Germinal center (tissue), 1 donor: ENCODE results near the gene FNBP1.
"Not testable (repeated sequence)": the region's sequence is repeated elsewhere in the genome, so short reads cannot be mapped to it uniquely, and the experiment has no call there.

Source experiments
- DNase-seq: peaks from one replicate; pipeline ENCODE4 v3.0.0; 2012; ENCODE audit warnings: mixed read lengths, low spot score

The FNBP1 gene

GRCh38 chr9:130021842-130022241, 21.1 kb downstream of the FNBP1 start:
- not testable (repeated sequence) for DNase-seq

GRCh38 chr9:130021123-130021522, 21.9 kb downstream of the FNBP1 start:
- DNase-seq, result no peak

- no peak for DNase-seq
Observed at GRCh38 chr9:130020618-130021017, 22.4 kb downstream of the FNBP1 start.

- DNase-seq, result no peak
Observed at GRCh38 chr9:130018265-130018664, 24.7 kb downstream of the FNBP1 start.

- not testable (repeated sequence) for DNase-seq
Observed at GRCh38 chr9:130017510-130017909, 25.5 kb downstream of the FNBP1 start.

- no peak for DNase-seq
Observed at GRCh38 chr9:130017076-130017475, 25.9 kb downstream of the FNBP1 start.

GRCh38 chr9:130015353-130016019, 27.5 kb downstream of the FNBP1 start:
- no peak for DNase-seq

- DNase-seq, result no peak
Observed at GRCh38 chr9:130013326-130013725, 29.7 kb downstream of the FNBP1 start.

GRCh38 chr9:130010151-130010988, 32.6 kb downstream of the FNBP1 start:
- no peak for DNase-seq

- not testable (repeated sequence) for DNase-seq
Observed at GRCh38 chr9:130009546-130009945, 33.4 kb downstream of the FNBP1 start.

- DNase-seq, result no peak
Observed at GRCh38 chr9:130008538-130008937, 34.5 kb downstream of the FNBP1 start.

- not testable (repeated sequence) for DNase-seq
Observed at GRCh38 chr9:130006952-130007351, 36.0 kb downstream of the FNBP1 start.

GRCh38 chr9:130003943-130004552, 38.9 kb downstream of the FNBP1 start:
- no peak for DNase-seq

- DNase-seq, result no peak
Observed at GRCh38 chr9:130002320-130002719, 40.7 kb downstream of the FNBP1 start.

- DNase-seq, result no peak
Observed at GRCh38 chr9:130001190-130001589, 41.8 kb downstream of the FNBP1 start.

GRCh38 chr9:129999141-129999510, 43.9 kb downstream of the FNBP1 start:
- DNase-seq, result no peak

GRCh38 chr9:129998491-129999140, 44.4 kb downstream of the FNBP1 start:
- no peak for DNase-seq

- DNase-seq, result not testable (repeated sequence)
Observed at GRCh38 chr9:129997706-129998105, 45.3 kb downstream of the FNBP1 start.

- peak; percentile 52 for DNase-seq
Observed at GRCh38 chr9:129996161-129996830, 46.7 kb downstream of the FNBP1 start.

GRCh38 chr9:129995409-129996160, 47.4 kb downstream of the FNBP1 start:
- no peak for DNase-seq

- DNase-seq, result no peak
Observed at GRCh38 chr9:129994882-129995281, 48.1 kb downstream of the FNBP1 start.
